GOT3 (cell line): Measurements from ENCODE around the gene FAM83D.
"Not testable (repeated sequence)": the region's sequence is repeated elsewhere in the genome, so short reads cannot be mapped to it uniquely, and the experiment has no call there.

Experiments
- DNase-seq: peaks from one replicate; lab custom pipeline; 2025; ENCODE audit warnings: mixed read lengths; lab: John Stamatoyannopoulos, UW

Gene FAM83D

DNA sequence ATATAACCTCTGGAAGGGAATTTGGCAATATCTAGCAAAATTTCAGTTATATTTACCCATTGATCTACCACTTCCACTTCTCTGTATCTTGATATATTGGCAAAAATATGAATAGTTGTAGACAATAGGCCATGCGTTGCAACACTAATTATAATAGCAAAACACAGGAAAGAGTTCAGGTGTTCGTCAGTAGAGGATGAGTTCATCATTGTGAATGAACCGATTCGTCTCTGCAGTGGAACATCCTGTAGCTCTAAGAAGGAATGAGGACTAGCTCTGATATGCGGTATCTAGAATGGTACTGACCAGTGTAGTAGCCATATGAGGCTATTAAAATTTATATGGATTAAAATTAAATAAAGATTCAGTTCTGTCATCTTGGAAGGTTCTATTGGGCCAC is 8.3 kb downstream of the FAM83D start:
- no peak for DNase-seq

DNA sequence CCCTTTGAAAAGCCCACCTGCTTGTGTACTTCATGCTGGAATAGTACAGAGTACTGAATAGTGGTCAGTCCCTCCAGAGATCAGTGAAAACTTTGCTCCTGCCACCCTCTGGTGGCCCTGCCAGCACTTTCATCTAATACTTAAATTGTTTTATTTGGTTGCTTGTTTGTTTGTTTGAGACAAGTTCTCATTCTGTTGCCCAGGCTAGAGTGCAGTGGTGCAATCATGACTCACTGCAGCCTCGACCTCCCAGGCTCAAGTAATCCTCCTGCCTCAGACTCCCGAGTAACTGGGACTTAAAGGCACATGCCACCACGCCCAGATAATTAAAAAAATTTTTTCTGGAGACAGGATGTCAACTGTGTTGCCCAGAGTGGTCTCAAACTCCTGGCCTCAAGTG is 9.1 kb downstream of the FAM83D start:
- no peak for DNase-seq

DNA sequence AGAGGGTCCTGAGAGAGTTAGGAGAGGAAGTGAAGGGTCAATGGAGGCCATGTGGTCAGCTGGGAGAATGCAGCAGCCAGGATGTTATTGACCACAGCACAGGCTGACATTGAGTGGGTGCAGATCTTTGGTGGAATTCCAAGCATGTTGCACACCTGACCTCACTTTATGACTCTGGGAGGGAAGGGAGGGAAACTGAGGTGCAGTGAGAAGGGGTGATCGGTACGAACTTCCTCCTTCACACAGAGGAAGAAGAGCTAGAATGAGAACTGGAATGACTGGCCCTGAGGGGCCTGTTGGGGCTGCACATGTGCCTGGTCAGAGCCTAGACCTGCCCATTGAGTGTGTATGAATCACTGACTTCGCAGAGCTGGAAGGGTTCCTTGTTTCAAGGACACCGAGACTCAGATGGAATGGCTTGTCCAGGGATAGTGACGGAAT is 9.8 kb downstream of the FAM83D start:
- DNase-seq, result no peak

DNA sequence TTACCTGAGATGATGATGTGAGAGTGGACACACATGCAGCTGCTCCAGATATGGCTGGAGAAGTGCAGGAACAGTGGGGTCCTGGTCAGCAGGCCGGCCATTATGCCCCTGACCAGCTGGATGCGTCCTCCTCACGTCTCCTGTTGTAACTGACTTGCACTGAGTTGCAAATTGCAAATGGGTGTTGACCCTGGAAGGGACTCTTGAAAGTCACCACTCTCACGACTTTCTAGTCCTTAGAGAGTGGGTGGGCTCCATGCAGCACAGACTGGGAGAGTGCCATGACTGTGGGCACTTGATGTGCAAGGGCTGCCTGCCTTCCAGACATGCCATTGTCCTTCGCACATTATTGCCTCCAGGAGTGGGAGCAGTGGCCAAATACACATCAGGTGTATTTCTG is 10.8 kb downstream of the FAM83D start:
- no peak for DNase-seq

DNA sequence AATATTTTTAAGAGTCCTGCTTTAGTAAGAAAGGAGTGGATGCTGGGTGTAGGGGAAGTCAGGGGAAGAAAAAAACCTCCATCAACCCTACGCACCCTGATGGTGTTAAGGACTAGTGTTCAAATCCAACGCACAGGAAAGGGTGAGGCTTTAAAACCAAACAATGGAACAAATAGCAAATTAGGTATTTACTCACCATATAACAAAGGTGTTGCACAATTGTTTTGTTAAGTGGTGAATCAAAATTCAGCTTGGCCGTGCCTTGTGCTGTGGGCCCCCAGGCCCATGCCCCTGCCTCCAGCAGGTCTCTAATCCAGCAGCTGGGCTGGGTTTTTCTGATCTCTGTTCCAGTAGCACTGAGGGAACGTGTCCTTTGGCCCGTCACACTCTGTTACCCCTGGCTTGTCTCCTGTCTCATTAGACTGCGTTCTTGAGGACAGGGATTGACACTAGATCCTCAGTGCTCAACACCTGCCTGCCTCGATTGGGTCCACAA is 11.8 kb downstream of the FAM83D start:
- no peak for DNase-seq

DNA sequence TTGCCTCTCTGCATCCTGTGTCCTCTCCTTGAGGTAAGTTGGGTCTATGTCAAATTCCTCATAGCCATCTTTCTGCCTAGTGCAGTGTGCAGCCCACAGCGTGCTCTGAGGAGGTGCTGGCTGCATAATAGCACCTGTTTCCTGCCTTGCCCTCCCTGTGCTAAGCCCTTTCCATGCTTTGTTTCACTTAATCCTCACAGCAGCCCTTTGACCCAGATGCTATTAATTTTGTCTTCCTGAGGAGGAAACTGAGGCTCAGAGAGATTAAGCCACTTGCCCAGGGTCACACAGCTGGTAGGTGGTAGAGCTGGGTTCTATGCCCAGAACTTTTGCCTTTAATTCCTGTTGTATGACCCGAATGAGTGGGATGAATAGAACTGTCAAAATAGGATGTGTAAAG is 13.5 kb downstream of the FAM83D start:
- no peak for DNase-seq

DNA sequence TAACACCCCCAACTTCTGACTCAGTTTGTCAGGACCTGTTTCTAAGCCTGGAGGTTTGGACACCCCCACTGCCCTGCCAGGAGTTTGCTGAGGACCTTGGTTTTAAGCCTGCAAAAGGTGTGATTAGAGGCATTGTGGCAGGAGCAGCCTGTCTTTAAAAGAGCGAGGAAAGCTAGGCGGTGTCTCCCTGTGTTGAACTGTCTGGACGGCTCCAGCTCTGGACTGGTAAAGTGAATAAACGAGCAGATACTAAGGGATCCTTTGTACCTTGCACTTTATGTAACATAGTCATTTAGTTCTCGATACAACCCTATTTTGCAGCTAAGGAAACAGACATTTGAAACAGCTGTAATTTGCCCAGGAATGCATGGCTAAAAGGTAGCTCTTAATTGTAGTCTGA is 14.4 kb downstream of the FAM83D start:
- DNase-seq, result no peak

DNA sequence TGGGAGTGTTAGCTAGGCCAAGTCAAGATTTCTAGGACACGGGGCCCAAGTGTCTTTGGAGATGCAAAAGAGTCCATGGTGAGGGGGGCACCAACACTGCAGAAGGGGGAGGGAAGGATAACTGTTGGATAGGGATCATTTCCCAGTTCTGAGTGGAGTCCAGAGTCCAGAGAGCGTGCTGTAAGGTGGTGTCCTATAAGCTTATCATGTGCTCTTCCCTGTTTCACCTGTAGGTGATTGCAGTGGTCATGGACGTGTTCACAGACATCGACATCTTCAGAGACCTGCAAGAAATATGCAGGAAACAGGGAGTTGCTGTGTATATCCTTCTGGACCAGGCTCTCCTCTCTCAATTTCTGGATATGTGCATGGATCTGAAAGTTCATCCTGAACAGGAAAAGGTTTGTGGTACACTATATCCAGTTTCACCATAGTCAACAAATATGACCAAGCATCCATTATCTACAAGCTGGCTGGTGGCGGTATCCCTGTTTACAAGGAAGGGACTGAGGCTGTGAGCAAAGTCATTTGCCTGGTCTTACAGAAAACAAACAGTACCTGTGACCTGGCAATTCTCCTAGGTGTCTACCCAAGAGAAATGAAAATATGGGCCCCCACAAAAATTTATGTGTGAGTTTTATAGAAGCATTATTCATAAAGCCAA is 15.6 kb downstream of the FAM83D start:
- no peak for DNase-seq

DNA sequence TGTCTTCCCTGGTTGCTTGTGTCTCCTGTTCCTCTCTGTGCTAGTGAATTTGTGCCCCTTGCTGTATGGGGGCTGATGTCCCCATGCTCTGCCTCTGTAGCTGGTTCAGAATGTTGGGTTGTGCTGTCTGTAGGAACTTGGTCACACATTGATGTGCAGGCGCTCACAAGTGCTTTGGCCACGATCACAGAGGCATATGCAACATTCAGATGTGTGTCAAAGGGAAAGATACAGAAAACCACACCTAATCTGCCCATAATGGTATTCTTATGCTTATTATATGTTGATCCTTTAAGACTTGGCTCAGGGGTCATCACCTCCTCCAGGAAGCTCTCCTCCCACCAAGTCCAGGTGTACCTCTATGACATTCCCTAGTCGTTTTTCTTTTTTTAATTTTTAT is 18.8 kb downstream of the FAM83D start:
- DNase-seq, result no peak

DNA sequence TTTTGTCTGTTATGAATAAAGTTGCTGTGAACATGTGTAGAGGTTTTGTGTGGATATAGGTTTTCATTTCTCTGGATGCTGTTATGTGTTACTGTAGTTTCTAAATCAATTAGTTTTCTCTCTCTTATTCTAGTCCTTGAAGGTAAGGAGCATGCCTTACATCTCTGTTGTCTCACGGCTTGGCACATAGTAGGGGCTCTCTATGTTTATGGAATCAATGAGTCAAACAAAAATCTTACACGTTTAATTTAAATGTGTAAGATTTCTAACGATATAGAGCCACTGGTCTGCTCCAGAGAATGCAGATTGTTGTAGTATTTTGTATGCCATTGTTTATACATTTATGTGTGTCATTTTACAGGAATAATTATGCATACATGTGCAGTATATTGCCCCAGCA is 20.6 kb downstream of the FAM83D start:
- no peak for DNase-seq

DNA sequence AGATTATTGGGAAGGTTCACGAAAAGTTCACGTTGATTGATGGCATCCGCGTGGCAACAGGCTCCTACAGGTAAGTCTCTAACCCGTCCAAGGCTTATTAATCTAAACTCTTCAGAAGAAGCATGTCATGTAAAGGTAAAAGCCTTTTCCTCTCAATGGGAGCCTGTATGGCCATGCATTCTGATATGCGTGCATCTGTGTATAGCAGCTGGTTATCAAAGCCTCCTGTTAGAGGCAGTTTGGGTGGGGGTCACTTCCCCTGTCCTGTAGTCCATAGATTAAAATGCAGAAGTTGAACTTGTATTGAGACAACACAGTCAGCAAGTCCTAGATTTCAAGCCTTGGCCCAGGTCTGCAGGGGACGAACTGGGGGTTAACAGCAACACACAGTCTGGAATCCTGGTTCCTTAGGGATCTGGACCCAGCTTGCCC is 21.7 kb downstream of the FAM83D start:
- DNase-seq, result no peak

DNA sequence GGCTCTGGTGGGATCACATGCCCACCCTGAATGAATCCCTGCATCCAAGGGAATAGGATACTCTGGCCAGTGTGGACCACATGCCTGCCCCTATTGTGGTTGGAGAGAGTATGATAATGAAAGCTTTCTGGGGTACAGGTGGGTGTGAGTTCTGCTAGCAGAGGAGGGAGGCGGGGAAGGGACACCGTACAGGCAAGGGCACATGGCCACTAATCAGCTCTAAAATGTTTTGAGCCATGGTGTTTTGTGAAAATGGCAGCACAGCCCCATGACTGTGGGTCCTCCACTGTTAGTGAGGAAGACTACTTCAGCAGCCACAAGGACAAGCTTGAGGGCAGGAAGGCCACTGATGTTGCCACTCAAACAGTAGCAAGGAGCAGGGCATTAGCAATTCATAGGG is 24.0 kb downstream of the FAM83D start:
- DNase-seq, result no peak

DNA sequence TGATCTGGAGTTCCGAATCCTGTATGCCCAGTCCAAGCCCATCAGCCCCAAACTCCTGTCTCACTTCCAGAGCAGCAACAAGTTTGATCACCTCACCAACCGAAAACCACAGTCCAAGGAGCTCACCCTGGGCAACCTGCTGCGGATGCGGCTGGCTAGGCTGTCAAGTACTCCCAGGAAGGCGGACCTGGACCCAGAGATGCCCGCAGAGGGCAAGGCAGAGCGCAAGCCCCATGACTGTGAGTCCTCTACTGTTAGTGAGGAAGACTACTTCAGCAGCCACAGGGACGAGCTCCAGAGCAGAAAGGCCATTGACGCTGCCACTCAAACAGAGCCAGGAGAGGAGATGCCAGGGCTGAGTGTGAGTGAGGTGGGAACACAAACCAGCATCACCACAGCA is 25.4 kb downstream of the FAM83D start:
- no peak for DNase-seq

DNA sequence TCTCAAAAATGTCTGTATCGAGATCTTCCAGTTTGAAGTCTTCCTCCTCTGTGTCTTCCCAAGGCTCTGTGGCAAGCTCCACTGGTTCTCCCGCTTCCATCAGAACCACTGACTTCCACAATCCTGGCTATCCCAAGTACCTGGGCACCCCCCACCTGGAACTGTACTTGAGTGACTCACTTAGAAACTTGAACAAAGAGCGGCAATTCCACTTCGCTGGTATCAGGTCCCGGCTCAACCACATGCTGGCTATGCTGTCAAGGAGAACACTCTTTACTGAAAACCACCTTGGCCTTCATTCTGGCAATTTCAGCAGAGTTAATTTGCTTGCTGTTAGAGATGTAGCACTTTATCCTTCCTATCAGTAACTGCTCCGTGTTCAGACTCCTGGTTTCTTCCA is 25.9 kb downstream of the FAM83D start:
- DNase-seq, result no peak

DNA sequence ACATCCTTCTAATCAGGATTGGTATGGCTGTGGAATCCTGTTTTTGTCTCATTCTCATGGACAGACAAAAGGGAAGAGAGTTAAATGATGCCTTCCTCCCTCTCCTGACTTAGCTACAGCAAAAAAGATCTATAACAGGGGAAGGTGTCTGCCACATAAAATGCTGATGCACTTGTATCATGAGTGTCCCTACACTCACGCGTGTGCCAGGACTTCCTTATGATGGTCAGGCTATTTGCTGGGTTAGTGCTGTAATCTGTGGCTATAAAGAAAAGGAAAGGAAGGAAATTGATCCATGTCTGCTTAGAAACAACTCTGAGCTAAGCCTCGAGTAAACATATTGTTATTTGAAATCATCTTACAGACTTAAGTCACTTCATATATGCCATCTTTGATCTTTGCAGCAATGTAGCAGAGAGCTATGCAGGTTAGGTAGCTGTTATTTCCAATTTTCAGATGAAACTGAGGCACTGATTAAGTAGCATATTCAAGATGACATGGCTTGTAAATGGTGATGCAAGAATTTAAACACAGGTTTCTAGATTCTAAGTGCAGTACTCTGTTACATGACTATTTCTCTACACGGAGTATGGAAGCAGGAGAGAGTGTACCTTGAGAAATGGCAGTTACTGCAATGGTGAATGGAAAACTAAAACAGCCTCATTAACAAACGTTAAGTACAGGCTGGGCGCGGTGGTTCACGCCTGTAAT is 27.6 kb downstream of the FAM83D start:
- no peak for DNase-seq

DNA sequence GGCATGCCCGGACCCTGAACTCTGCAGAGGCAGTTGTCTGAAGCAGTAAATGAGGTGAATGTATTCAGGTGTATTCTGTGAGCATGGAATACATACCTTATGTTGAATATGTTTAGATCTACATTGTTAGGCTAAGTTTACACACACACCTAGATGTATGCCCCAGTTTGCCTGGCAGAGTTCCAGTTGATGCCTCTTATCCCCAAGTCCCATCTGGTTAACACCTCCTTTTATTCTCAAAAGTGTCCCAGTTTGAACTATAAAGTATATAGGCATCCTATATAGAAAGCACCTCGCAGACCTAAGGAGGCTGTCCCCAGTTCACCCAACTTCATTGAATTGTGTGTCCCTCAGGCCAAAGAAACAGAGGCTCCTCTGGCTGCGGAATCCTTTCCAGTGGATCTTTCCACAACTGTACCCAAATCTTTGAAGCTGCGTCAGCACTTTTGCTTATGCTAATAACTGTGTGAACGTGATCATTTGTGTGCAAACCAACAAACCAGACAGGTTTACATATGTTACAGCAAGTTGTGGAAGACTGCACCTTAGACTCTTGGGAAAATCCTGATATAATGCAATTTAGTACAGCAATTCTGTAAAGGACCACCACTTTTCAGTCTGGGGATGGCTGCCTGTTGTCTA is 31.1 kb downstream of the FAM83D start:
- no peak for DNase-seq

DNA sequence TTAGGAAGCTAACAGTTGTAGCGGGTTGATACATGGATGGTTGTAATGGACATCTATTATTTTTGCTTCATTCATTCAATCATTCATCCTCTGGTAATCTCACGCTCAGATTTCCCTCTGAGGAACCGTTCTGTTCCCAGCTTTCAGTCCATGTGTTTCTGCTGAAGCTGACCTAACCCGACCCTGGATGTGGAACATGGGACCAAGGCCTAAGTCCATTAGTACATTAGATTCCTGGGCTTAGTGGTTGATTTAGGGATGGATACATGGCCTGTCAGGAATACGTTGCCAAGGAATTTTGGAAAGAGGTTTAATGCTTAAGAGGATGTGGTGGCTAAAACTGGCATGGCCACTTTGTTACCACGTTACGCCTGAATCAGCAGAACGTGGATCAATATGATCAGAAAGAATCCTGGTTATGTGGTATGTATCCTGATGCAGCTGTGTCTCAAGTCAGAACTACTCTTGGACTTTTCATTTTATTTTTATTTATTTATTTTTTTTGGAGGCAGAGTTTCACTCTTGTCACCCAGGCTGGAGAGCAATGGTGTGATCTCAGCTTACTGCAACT is 31.8 kb downstream of the FAM83D start:
- no peak for DNase-seq

DNA sequence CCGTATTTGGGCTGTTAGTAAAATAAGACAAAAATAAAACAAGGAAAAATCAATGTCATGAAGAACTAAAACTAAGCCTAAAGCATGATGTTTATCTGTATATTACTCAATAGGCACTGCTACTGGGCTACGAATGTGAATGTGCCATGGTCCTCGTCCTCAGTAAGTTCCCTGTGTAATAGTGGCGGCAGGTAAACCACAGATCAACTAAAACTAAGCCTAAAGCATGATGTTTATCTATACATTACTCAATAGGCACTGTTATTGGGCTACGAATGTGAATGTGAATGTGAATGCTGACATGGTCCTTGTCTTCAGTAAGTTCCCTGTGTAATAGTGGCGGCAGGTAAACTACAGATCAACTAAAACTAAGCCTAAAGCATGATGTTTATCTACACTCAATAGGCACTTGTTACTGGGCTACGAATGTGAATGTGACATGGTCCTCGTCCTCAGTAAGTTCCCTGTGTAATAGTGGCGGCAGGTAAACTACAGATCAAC is 34.0 kb downstream of the FAM83D start:
- DNase-seq, result not testable (repeated sequence)

DNA sequence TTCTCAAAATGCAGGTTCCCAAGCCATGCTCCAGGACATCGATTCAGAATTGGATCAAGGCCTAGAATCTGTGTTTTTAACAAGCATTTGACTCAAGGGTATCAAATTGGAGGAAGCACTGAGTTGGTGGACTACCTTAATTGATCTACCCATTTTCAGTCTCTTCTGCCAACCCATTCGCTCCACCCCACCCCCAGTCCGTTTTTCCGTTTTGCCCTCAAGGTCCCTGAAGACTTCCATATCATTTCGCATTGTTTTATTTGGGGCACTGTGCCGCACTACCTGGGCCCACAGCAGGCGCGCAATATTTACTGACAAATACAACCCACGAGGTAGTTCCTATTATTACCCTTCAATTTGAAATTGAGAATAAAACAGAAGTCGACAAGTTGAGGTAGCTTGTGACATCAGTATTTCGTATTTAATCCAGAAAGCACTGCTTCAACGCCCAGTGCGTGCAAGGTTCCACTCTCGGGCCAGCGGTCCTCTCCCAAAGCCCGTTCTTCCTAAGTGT is 35.4 kb downstream of the FAM83D start:
- no peak for DNase-seq

DNA sequence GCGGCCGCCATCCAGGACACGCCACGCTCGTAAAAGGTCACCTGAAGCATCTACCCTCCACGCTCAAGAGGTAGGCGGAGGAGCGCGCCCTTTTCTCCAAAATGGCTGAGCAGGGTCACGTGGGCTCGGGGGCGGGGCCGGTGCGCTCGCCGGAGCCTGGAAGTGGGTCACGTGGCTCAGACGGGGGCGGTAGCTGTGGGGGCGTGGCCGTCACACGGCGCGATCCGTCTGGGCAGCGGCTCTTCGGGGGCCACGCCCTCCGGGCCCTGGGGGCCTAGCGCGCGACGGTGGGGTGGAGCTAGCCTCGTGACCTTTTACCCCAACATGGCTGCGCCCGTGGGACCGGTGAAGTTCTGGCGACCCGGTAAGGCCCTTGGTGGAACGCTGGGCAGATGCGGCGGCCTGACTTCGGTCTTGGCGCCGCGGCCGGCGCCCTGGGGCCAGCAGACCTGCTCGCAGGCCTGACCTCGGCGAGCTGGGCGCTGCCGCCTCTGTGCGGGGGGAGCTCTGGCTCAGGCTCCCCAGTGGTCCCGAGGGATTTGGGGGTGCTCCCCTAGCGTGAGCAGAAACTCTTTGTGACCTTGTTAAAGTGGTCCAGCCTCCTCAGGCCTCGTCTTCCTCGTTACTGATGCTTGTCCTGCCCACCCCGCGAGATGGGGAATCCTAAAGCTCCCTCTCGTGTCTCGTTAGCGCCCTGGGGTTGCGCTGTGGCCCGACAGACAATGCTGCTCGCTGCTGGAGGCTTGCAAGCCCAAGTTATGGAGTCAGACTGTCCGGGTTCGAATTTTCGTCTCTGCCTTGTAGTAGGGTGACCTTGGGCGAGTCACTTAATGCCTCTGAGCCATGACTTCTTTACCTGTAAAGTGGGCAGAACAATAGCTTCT is 36.1 kb downstream of the FAM83D start, which contains the start of gene DHX35:
DHX35 (plus strand) TSS at position 301 of the 884 bp plus-strand sequence; CDS start at position 325, 24 bp downstream.
- DNase-seq, result peak; percentile 98

DNA sequence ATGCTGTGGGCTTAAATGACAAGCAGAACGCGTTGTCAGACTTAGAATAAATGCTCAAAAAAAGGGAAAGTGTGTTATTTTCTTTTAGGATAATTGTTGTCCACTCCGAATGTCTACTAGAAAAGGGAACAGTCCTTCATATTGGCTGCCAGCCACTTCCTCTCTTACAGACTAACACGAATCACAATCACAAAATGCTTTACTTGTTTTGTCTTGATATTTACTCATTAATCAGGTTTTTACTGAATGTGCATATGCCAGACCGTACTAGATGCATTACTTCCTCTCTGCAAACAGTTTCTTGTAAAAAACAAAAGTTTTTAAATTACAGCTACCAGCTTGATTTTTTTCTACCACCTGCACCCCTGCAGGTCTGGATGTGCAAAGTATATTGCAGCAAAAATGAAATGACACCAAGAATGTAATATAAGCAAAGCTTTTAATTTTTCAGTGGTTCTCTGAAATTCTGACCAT is 36.7 kb downstream of the FAM83D start:
- DNase-seq, result no peak
